ENCODE measurements around the gene PHACTR3. TPM values are rescaled to one million over a fixed set of nuclear protein-coding genes. Genes with fewer than 3 reads are reported as not detected.

PHACTR3 gene
- total RNA-seq, 2 donors from 2014 or later, result not detected

GRCh38 chr20:59705651-59706399 is 101.5 kb downstream of the PHACTR3 start:
- no peak overlapping the region for H3K4me3 ChIP-seq
- TF ChIP-seq CTCF (IDR thresholded peaks at IDR 0.05), result no peak
- no peaks in the 10 kb centered on the region for H3K4me1 ChIP-seq (ENCODE audit: control insufficient read depth in 1 of 2, low read depth in 2 of 2)
- no peak for ATAC-seq (ENCODE audit: insufficient number of reproducible peaks, low FRiP score, low read depth)
- H3K27ac ChIP-seq, result no peak overlapping the region
- no peaks in the 10 kb centered on the region for H3K36me3 ChIP-seq
- no peak for DNase-seq (ENCODE audit: low spot score)
- no peaks in the 10 kb centered on the region for H3K9me3 ChIP-seq
- H3K27me3 ChIP-seq (replicated peaks; ENCODE audit: insufficient read depth), result no peaks in the 10 kb centered on the region

GRCh38 chr20:59706400-59706693 is 102.0 kb downstream of the PHACTR3 start:
- Histone ChIP-seq H3K4me3 (no peak overlapping the region), H3K27me3 (replicated peaks; ENCODE audit: insufficient read depth) (no peaks in the 10 kb centered on the region), H3K9me3 (no peaks in the 10 kb centered on the region), H3K36me3 (no peaks in the 10 kb centered on the region), H3K27ac (no peak overlapping the region), H3K4me1 (ENCODE audit: control insufficient read depth in 1 of 2, low read depth in 2 of 2) (no peaks in the 10 kb centered on the region)
- ATAC-seq (ENCODE audit: insufficient number of reproducible peaks, low FRiP score, low read depth) (no peak), DNase-seq (ENCODE audit: low spot score) (no peak)
- no peak for TF ChIP-seq CTCF (IDR thresholded peaks at IDR 0.05)

DNA sequence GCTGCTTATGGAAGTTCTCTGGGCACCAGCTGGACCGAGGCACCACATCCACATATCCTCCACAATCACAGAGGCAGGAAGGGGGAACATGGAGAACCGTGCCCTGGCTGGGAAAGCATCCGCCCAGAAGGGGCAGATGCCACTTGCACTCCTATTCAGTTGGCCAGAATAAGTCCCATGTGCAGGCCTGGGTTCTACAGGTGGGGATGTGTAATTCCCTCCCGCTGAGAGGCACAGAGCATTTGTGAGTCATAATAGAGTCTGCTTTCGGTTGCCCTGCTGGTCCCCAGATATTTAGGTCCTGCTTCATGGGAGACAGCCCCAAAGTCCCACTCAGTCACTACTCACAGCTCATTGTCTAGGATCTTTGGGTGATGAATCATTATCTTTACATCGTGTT is 104.0 kb downstream of the PHACTR3 start:
- ATAC-seq (ENCODE audit: insufficient number of reproducible peaks, low FRiP score, low read depth) (no peak), DNase-seq (ENCODE audit: low spot score) (no peak)
- H3K27ac ChIP-seq, result no peak overlapping the region
- H3K27me3 ChIP-seq (replicated peaks; ENCODE audit: insufficient read depth), result no peaks in the 10 kb centered on the region
- H3K4me3 ChIP-seq, result no peak overlapping the region
- H3K36me3 ChIP-seq, result no peaks in the 10 kb centered on the region
- TF ChIP-seq CTCF (IDR thresholded peaks at IDR 0.05), result no peak
- H3K9me3 ChIP-seq, result peaks cover 11% of the 10 kb centered on the region
- H3K4me1 ChIP-seq (ENCODE audit: control insufficient read depth in 1 of 2, low read depth in 2 of 2), result no peaks in the 10 kb centered on the region

- no peak for TF ChIP-seq CTCF (IDR thresholded peaks at IDR 0.05)
- ATAC-seq (ENCODE audit: insufficient number of reproducible peaks, low FRiP score, low read depth), result no peak
Measured at GRCh38 chr20:59709636-59710035, 105.3 kb downstream of the PHACTR3 start.

GRCh38 chr20:59718071-59718470 is 113.7 kb downstream of the PHACTR3 start:
- H3K9me3 ChIP-seq, result no peaks in the 10 kb centered on the region
- H3K27ac ChIP-seq, result no peak overlapping the region
- DNase-seq (ENCODE audit: low spot score) (no peak), ATAC-seq (ENCODE audit: insufficient number of reproducible peaks, low FRiP score, low read depth) (no peak)
- H3K4me1 ChIP-seq (ENCODE audit: control insufficient read depth in 1 of 2, low read depth in 2 of 2), result no peaks in the 10 kb centered on the region
- H3K36me3 ChIP-seq, result no peaks in the 10 kb centered on the region
- no peaks in the 10 kb centered on the region for H3K27me3 ChIP-seq (replicated peaks; ENCODE audit: insufficient read depth)
- no peak overlapping the region for H3K4me3 ChIP-seq
- no peak for TF ChIP-seq CTCF (IDR thresholded peaks at IDR 0.05)

More at GRCh38 chr20:59709636-59710035, 105.3 kb downstream of the PHACTR3 start:
- no peak overlapping the region for H3K27ac ChIP-seq
- H3K36me3 ChIP-seq, result no peaks in the 10 kb centered on the region
- H3K27me3 ChIP-seq (replicated peaks; ENCODE audit: insufficient read depth), result no peaks in the 10 kb centered on the region
- no peak overlapping the region for H3K4me3 ChIP-seq
- H3K9me3 ChIP-seq, result peaks cover 11% of the 10 kb centered on the region
- no peak for DNase-seq (ENCODE audit: low spot score)
- no peaks in the 10 kb centered on the region for H3K4me1 ChIP-seq (ENCODE audit: control insufficient read depth in 1 of 2, low read depth in 2 of 2)
